PC-3 (cell line): ENCODE results near the gene CPOX. TPM values are rescaled to one million over a fixed set of nuclear protein-coding genes. Genes with fewer than 3 reads are reported as not detected.

Experiments used
- ATAC-seq: fragments of 200-7000 bp; cut with Tn5 transposase; 2 replicates; pipeline ENCODE4 v1.9.1; 2020; ENCODE audit warnings: mild to moderate bottlenecking, moderate library complexity
- BruUV-seq: library from RNA; stranded (reverse); fragments of 400-500 nt; replicated peaks from 2 replicates; lab custom pipeline; 2021; lab: Mats Ljungman, UMichigan
- CTCF ChIA-PET: fragments of 300-600 bp; sonication (Branson Sonifier 250); formaldehyde crosslinking; loops from one replicate; lab custom pipeline; 2022; ENCODE audit warnings: antibody characterized with exemption; lab: Charles Lee
- POLR2A ChIA-PET: fragments of 300-600 bp; sonication (Branson Sonifier 250); formaldehyde crosslinking; loops from one replicate; lab custom pipeline; 2022; ENCODE audit warnings: antibody characterized with exemption; ENCODE audit not compliant: unreplicated experiment; lab: Charles Lee
- DNase-seq: peaks from one replicate; pipeline ENCODE4 v3.0.0-alpha.2; 2015
- H2AFZ ChIP-seq: fragments of 300-600 bp; sonication (generic); 2 replicates; pipeline ENCODE4 v1.6.0; 2016; ENCODE audit warnings: antibody characterized with exemption, low read length
- H3F3A ChIP-seq: fragments of 300-600 bp; sonication (generic); one replicate; pipeline ENCODE4 v1.6.0; 2017; ENCODE audit warnings: antibody characterized with exemption, low read length, control low read depth, mild to moderate bottlenecking; ENCODE audit not compliant: unreplicated experiment
- H3K27ac ChIP-seq: fragments of 300-600 bp; sonication (generic); 2 replicates; pipeline ENCODE4 v1.5.1; 2016; ENCODE audit warnings: mild to moderate bottlenecking, low read length
- H3K27me3 ChIP-seq: fragments of 300-600 bp; sonication (generic); 2 replicates; pipeline ENCODE4 v1.6.1; 2016; ENCODE audit warnings: low read length, mixed read lengths
- H3K36me3 ChIP-seq: fragments of 300-600 bp; sonication (generic); 2 replicates; pipeline ENCODE4 v1.6.1; 2016; ENCODE audit warnings: low read depth, mixed run types, low read length, mixed read lengths
- H3K4me1 ChIP-seq: fragments of 300-600 bp; sonication (generic); 2 replicates; pipeline ENCODE4 v1.5.1; 2016; ENCODE audit warnings: low read length; ENCODE audit not compliant: insufficient read depth
- H3K4me2 ChIP-seq: fragments of 300-600 bp; sonication (generic); 2 replicates; pipeline ENCODE4 v1.6.0; 2016; ENCODE audit warnings: low read length
- H3K4me3 ChIP-seq: fragments of 300-600 bp; sonication (generic); 2 replicates; pipeline ENCODE4 v1.5.1; 2016; ENCODE audit warnings: mild to moderate bottlenecking, low read length, mixed read lengths
- H3K79me2 ChIP-seq: fragments of 300-600 bp; sonication (generic); 2 replicates; pipeline ENCODE4 v1.6.1; 2017; ENCODE audit warnings: low read length, mixed read lengths
- H3K9ac ChIP-seq: fragments of 300-600 bp; sonication (generic); 2 replicates; pipeline ENCODE4 v1.6.0; 2016; ENCODE audit warnings: mild to moderate bottlenecking, low read length
- H3K9me2 ChIP-seq: fragments of 300-600 bp; sonication (generic); replicated peaks from 2 replicates; pipeline ENCODE4 v1.6.1; 2016; ENCODE audit warnings: mixed run types, low read length, mixed read lengths
- H3K9me3 ChIP-seq: fragments of 300-600 bp; sonication (generic); 2 replicates; pipeline ENCODE4 v1.6.1; 2016; ENCODE audit warnings: low read length, mixed read lengths
- H4K20me1 ChIP-seq: fragments of 300-600 bp; sonication (generic); 2 replicates; pipeline ENCODE4 v1.6.1; 2016; ENCODE audit warnings: low read length, mixed read lengths
- EZH2 ChIP-seq: fragments of 300-600 bp; sonication (generic); IDR thresholded peaks from one replicate; pipeline ENCODE4 v1.6.1; 2017; ENCODE audit warnings: antibody characterized with exemption, mild to moderate bottlenecking, low read length; ENCODE audit not compliant: unreplicated experiment
- EZH2phosphoT487 ChIP-seq: fragments of 300-600 bp; sonication (generic); IDR thresholded peaks from 2 replicates; pipeline ENCODE4 v1.6.1; 2018; ENCODE audit warnings: mild to moderate bottlenecking, antibody characterized with exemption, low read length, borderline replicate concordance
- intact Hi-C: fragments of 100-400 bp; cut with micrococcal nuclease; formaldehyde crosslinking; loops from 2 replicates; pipeline ENCODE4 v1.9.0; 2023
- total RNA-seq: library from RNA; depleted of rRNA; stranded (reverse); fragments of >200 nt; gene quantifications from 2 replicates; pipeline ENCODE4 v1.2.3, GENCODE V29; 2014
- TF ChIP-seq, protein P1 (sequence below): fragments of 300-600 bp; sonication (generic); conservative IDR thresholded peaks from 2 replicates; pipeline ENCODE4 v1.5.1; 2017; ENCODE audit warnings: antibody characterized with exemption, low read depth, mild to moderate bottlenecking, low read length

CPOX gene
- total RNA-seq, 1 experiment from 2014 or later, result 62.0 TPM

DNA sequence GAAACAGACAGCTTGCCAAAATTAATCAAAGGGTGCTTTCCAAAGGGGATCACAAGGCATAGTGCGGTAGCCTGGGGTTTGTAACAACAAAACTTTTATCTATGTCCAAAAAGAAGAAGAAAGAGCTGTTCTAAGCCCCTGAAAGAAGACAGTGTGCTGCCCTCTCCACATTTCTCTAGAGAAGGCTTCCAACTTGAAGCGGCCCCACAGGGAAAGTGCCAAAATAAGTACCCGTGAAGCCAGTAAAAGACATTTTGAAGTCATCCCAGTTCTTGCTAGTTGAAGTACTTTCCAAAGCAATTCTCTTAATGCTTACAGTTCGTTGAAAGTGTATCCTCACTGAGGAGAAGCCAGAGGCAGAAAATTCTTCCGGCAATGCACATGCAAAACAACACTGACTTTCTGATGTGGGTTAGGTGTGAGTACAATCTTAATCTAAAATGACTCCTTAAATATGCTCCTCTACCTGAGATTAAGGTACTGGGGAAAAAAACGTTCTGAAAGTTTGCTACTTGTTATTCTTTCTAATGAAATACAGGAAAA is 40.3 kb downstream of the CPOX start:
- Histone ChIP-seq H3K9me2 (no peaks in the 10 kb centered on the region), H3K79me2 (no peaks in the 10 kb centered on the region), H3F3A (no peaks in the 10 kb centered on the region), H3K9ac (no peak overlapping the region), H3K9me3 (no peaks in the 10 kb centered on the region), H3K36me3 (no peaks in the 10 kb centered on the region), H4K20me1 (no peaks in the 10 kb centered on the region), H3K27ac (no peak overlapping the region), H3K27me3 (peaks cover 10% of the 10 kb centered on the region), H3K4me3 (no peak overlapping the region), H3K4me2 (no peak overlapping the region), H2AFZ (no peak overlapping the region), H3K4me1 (0 out of 2 replicates have a peak, but pooled peaks cover 5% of the 10 kb centered on the region)
- TF ChIP-seq EZH2phosphoT487 (no peak), EZH2 (no peak)
- TF ChIP-seq, protein P1, sequence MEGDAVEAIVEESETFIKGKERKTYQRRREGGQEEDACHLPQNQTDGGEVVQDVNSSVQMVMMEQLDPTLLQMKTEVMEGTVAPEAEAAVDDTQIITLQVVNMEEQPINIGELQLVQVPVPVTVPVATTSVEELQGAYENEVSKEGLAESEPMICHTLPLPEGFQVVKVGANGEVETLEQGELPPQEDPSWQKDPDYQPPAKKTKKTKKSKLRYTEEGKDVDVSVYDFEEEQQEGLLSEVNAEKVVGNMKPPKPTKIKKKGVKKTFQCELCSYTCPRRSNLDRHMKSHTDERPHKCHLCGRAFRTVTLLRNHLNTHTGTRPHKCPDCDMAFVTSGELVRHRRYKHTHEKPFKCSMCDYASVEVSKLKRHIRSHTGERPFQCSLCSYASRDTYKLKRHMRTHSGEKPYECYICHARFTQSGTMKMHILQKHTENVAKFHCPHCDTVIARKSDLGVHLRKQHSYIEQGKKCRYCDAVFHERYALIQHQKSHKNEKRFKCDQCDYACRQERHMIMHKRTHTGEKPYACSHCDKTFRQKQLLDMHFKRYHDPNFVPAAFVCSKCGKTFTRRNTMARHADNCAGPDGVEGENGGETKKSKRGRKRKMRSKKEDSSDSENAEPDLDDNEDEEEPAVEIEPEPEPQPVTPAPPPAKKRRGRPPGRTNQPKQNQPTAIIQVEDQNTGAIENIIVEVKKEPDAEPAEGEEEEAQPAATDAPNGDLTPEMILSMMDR, result no peak
- intact Hi-C loops, result no loop called here
- ChIA-PET CTCF (no interaction called here), POLR2A (interaction anchor here (0.5 kb wide), 1 partner anchor 13 kb away, joined by 8 read pairs; no protein-coding TSS in a partner anchor)
- BruUV-seq, result no TSS peak
- ATAC-seq (no peak), DNase-seq (no peak)

- H3K27ac ChIP-seq, result no peak overlapping the region
- H3K4me2 ChIP-seq, result no peak overlapping the region
- TF ChIP-seq EZH2phosphoT487 (no peak), EZH2 (no peak)
- TF ChIP-seq, protein P1, result no peak
- H3K79me2 ChIP-seq, result no peaks in the 10 kb centered on the region
- no peak overlapping the region for H3K4me3 ChIP-seq
- H2AFZ ChIP-seq, result no peak overlapping the region
- no peaks in the 10 kb centered on the region for H3K36me3 ChIP-seq
- no peaks in the 10 kb centered on the region for H3F3A ChIP-seq
- no peaks in the 10 kb centered on the region for H3K9me2 ChIP-seq
- intact Hi-C loops, result no loop called here
- DNase-seq, result no peak
- no peak for ATAC-seq
- H3K4me1 ChIP-seq, result 0 out of 2 replicates have a peak, but pooled peaks cover 5% of the 10 kb centered on the region
- ChIA-PET CTCF (no interaction called here), POLR2A (interaction anchor here (0.5 kb wide), 1 partner anchor 13 kb away, joined by 8 read pairs; no protein-coding TSS in a partner anchor)
- peaks cover 10% of the 10 kb centered on the region for H3K27me3 ChIP-seq
- H3K9me3 ChIP-seq, result no peaks in the 10 kb centered on the region
- no peaks in the 10 kb centered on the region for H4K20me1 ChIP-seq
- no TSS peak for BruUV-seq
- no peak overlapping the region for H3K9ac ChIP-seq
Observed at GRCh38 chr3:98552232-98553020, 41.0 kb downstream of the CPOX start.

- TF ChIP-seq, protein P1, result no peak
- TF ChIP-seq EZH2phosphoT487 (no peak), EZH2 (no peak)
- Histone ChIP-seq H3K9ac (no peak overlapping the region), H3F3A (no peaks in the 10 kb centered on the region), H2AFZ (no peak overlapping the region), H3K4me3 (no peak overlapping the region), H4K20me1 (no peaks in the 10 kb centered on the region), H3K36me3 (no peaks in the 10 kb centered on the region), H3K4me1 (0 out of 2 replicates have a peak, but pooled peaks cover 5% of the 10 kb centered on the region), H3K9me3 (no peaks in the 10 kb centered on the region), H3K79me2 (no peaks in the 10 kb centered on the region), H3K27ac (no peak overlapping the region), H3K27me3 (peaks cover 10% of the 10 kb centered on the region), H3K4me2 (no peak overlapping the region), H3K9me2 (no peaks in the 10 kb centered on the region)
- DNase-seq, result no peak
- intact Hi-C loops, result no loop called here
- BruUV-seq, result no TSS peak
- POLR2A ChIA-PET, result no interaction called here
- no peak for ATAC-seq
- CTCF ChIA-PET, result no interaction called here
Observed at GRCh38 chr3:98551754-98552153, 41.7 kb downstream of the CPOX start.
